ENCODE data around the gene REXO5.

GRCh38 chr16:20847550-20847949, 41.2 kb downstream of the REXO5 start:
- TF ChIP-seq CTCF (IDR thresholded peaks at IDR 0.05), result no peak
- TF ChIP-seq POLR2A (IDR thresholded peaks at IDR 0.05), result no peak
